HCT116 (cell line): ENCODE data around the gene RNH1. TPM values are rescaled to one million over a fixed set of nuclear protein-coding genes. Genes with fewer than 3 reads are reported as not detected.

Experiments used
- ATAC-seq: fragments of 200-7000 bp; cut with Tn5 transposase; 2 replicates; pipeline ENCODE4 v1.9.1; 2020; ENCODE audit warnings: mild to moderate bottlenecking, moderate library complexity
- BruUV-seq: library from RNA; stranded (reverse); fragments of 400-500 nt; replicated peaks from 2 replicates; lab custom pipeline; 2021; lab: Mats Ljungman, UMichigan
- CTCF ChIA-PET: fragments of 300-600 bp; sonication (Branson Sonifier 250); formaldehyde crosslinking; loops from one replicate; lab custom pipeline; 2021; ENCODE audit warnings: antibody characterized with exemption; lab: Charles Lee
- POLR2A ChIA-PET: fragments of 300-600, 350-600 bp; sonication (Branson Sonifier 250); formaldehyde crosslinking; loops from one replicate; lab custom pipeline; 2021; ENCODE audit warnings: antibody characterized with exemption; lab: Charles Lee
- RAD21 ChIA-PET, 2 experiments: fragments of 300-600 bp; sonication (Branson Sonifier 250); formaldehyde crosslinking; loops; one replicate each; lab custom pipeline; 2023; ENCODE audit warnings: low total read pairs in 2 of 2; ENCODE audit not compliant: uncharacterized antibody in 2 of 2, unreplicated experiment in 2 of 2, low non-redundant PET in 1 of 2; lab: Charles Lee
- DNase-seq: peaks from one replicate; pipeline ENCODE4 v3.0.0-alpha.2; 2010; ENCODE audit warnings: low read depth, low spot score
- H2AFZ ChIP-seq: fragments of 200-600 bp; shearing (Covaris generic), sonication (generic); 2 replicates; pipeline ENCODE4 v1.6.1; 2017; ENCODE audit warnings: low read depth, mixed run types, mixed read lengths, antibody characterized with exemption, low read length; ENCODE audit not compliant: poor library complexity, severe bottlenecking
- H3K27ac ChIP-seq: 2 replicates; pipeline ENCODE4 v1.5.1; 2012; ENCODE audit warnings: low read depth, low read length
- H3K27me3 ChIP-seq: fragments of 200-600 bp; sonication (generic); 2 replicates; pipeline ENCODE4 v1.6.1; 2016; ENCODE audit warnings: mixed run types, low read length, mixed read lengths; ENCODE audit not compliant: insufficient read depth
- H3K36me3 ChIP-seq, 2 experiments: fragments of 200-500 bp in 1 of 2; fragments of 200-600 bp in 1 of 2; sonication (Bioruptor generic) in 1 of 2; sonication (generic) in 1 of 2; 2 replicates each; pipeline versions ENCODE4 v1.5.1 to v1.6.1; 2014 to 2016; ENCODE audit warnings: low read length in 2 of 2, inconsistent platforms in 1 of 2, mixed read lengths in 1 of 2, mixed run types in 1 of 2; ENCODE audit not compliant: insufficient read depth in 2 of 2, control insufficient read depth in 1 of 2
- H3K4me1 ChIP-seq, 2 experiments: fragments of 200-600 bp in 1 of 2; sonication (generic) in 1 of 2; 2 replicates each; pipeline versions ENCODE4 v1.5.1 to v1.6.1; 2012 to 2017; ENCODE audit warnings: low read length in 2 of 2, inconsistent platforms in 1 of 2, mild to moderate bottlenecking in 1 of 2, mixed read lengths in 1 of 2, mixed run types in 1 of 2, moderate library complexity in 1 of 2; ENCODE audit not compliant: insufficient read depth in 2 of 2, control insufficient read depth in 1 of 2
- H3K4me2 ChIP-seq: fragments of 200-600 bp; sonication (generic); 2 replicates; pipeline ENCODE4 v1.6.1; 2017; ENCODE audit warnings: mixed run types, low read length, mixed read lengths
- H3K4me3 ChIP-seq, 2 experiments: fragments of 200-600 bp in 1 of 2; sonication (generic) in 1 of 2; replicated peaks in 1 of 2; 2 replicates each; pipeline ENCODE4 v1.5.1; 2011 to 2016; ENCODE audit warnings: low read length in 2 of 2, control low read depth in 1 of 2, low read depth in 1 of 2, mild to moderate bottlenecking in 1 of 2, mixed read lengths in 1 of 2, mixed run types in 1 of 2
- H3K79me2 ChIP-seq: fragments of 200-600 bp; sonication (generic); 2 replicates; pipeline ENCODE4 v1.6.1; 2017; ENCODE audit warnings: mild to moderate bottlenecking, mixed run types, low read length, moderate library complexity, mixed read lengths; ENCODE audit not compliant: insufficient read depth
- H3K9ac ChIP-seq: fragments of 200-600 bp; sonication (generic); 2 replicates; pipeline ENCODE4 v1.6.1; 2016; ENCODE audit warnings: low read length, mixed read lengths
- H3K9me2 ChIP-seq: fragments of 200-600 bp; sonication (generic), shearing (Covaris generic); 2 replicates; pipeline ENCODE4 v1.6.1; 2017; ENCODE audit warnings: mixed run types, mild to moderate bottlenecking, moderate library complexity; ENCODE audit not compliant: insufficient read depth
- H3K9me3 ChIP-seq, 2 experiments: fragments of 200-500 bp in 1 of 2; fragments of 200-600 bp in 1 of 2; sonication (Bioruptor generic) in 1 of 2; sonication (generic) in 1 of 2; 2 replicates each; pipeline ENCODE4 v1.6.1; 2014 to 2017; ENCODE audit warnings: low read length in 2 of 2, mixed read lengths in 2 of 2, inconsistent platforms in 1 of 2, low read depth in 1 of 2, mild to moderate bottlenecking in 1 of 2, mixed run types in 1 of 2, moderate library complexity in 1 of 2; ENCODE audit not compliant: control insufficient read depth in 1 of 2, insufficient read depth in 1 of 2
- H4K20me1 ChIP-seq: fragments of 200-600 bp; sonication (generic), shearing (Covaris generic); 2 replicates; pipeline ENCODE4 v1.6.1; 2017; ENCODE audit warnings: mixed run types, mild to moderate bottlenecking, moderate library complexity; ENCODE audit not compliant: insufficient read depth
- ATF3 ChIP-seq: IDR thresholded peaks from 2 replicates; pipeline ENCODE4 v1.6.1; 2012
- CEBPB ChIP-seq: IDR thresholded peaks from 2 replicates; pipeline ENCODE4 v1.6.1; 2012; ENCODE audit warnings: low read depth
- CTCF ChIP-seq, 3 experiments: fragments of 200-600 bp in 1 of 3; sonication (generic) in 1 of 3; IDR thresholded peaks in 2 of 3; conservative IDR thresholded peaks in 1 of 3; 2 replicates each; pipeline ENCODE4 v1.5.1; 2012 to 2017; ENCODE audit warnings: low read depth in 2 of 3, low read length in 2 of 3, antibody characterized with exemption in 1 of 3, borderline replicate concordance in 1 of 3, control low read depth in 1 of 3, mild to moderate bottlenecking in 1 of 3, mixed read lengths in 1 of 3, mixed run types in 1 of 3, moderate library complexity in 1 of 3; ENCODE audit not compliant: insufficient read depth in 1 of 3
- EGR1 ChIP-seq: IDR thresholded peaks from 2 replicates; pipeline ENCODE4 v1.6.1; 2012; ENCODE audit warnings: low read depth
- EZH2 ChIP-seq: fragments of 200-600 bp; sonication (generic); IDR thresholded peaks from 2 replicates; pipeline ENCODE4 v1.6.1; 2017; ENCODE audit warnings: antibody characterized with exemption, mixed run types
- FOSL1 ChIP-seq: IDR thresholded peaks from 2 replicates; pipeline ENCODE4 v1.6.1; 2012; ENCODE audit warnings: low read depth
- MAX ChIP-seq: IDR thresholded peaks from 2 replicates; pipeline ENCODE4 v1.6.1; 2012
- SRF ChIP-seq: IDR thresholded peaks from 2 replicates; pipeline ENCODE4 v1.6.1; 2012; ENCODE audit warnings: low read depth
- TCF7L2 ChIP-seq: IDR thresholded peaks from 2 replicates; pipeline ENCODE4 v1.7.0; 2011; ENCODE audit warnings: borderline replicate concordance, inconsistent platforms; ENCODE audit not compliant: insufficient read depth, insufficient read length; ENCODE audit errors: extremely low read depth
- ZFX ChIP-seq: fragments of 450-650 bp; IDR thresholded peaks from 2 replicates; pipeline ENCODE4 v1.6.1; 2017
- ZNF274 ChIP-seq: fragments of 200-500 bp; sonication (Bioruptor generic); IDR thresholded peaks from 2 replicates; pipeline ENCODE4 v1.6.1; 2014; ENCODE audit warnings: mild to moderate bottlenecking, low read depth, low read length, inconsistent platforms
- intact Hi-C: fragments of 100-400 bp; cut with micrococcal nuclease; formaldehyde crosslinking; loops from 2 replicates; pipeline ENCODE4 v1.10.0; 2022
- total RNA-seq: library from RNA; stranded (reverse); gene quantifications from one replicate; pipeline ENCODE4 v1.2.1, GENCODE V29; 2021; ENCODE audit not compliant: unreplicated experiment

The RNH1 gene
- total RNA-seq, 1 experiment from 2014 or later = 120 TPM

GRCh38 chr11:473415-473814 lies 33.6 kb downstream of the RNH1 start:
- no peak for ATAC-seq
- no TSS peak for BruUV-seq
- Histone ChIP-seq H3K27ac (no peak overlapping the region), H3K36me3 (no peaks in the 10 kb centered on the region; a peak in 1 of 4 replicates), H2AFZ (no peak overlapping the region), H3K9ac (no peak overlapping the region), H3K9me2 (no peaks in the 10 kb centered on the region), H3K79me2 (peaks cover 54% of the 10 kb centered on the region; the same call in 1 of the 2 replicates), H3K9me3 (no peaks in the 10 kb centered on the region), H3K4me1 (no peaks in the 10 kb centered on the region), H3K4me3 (no peak overlapping the region), H4K20me1 (no peaks in the 10 kb centered on the region; the same call in 1 of the 2 replicates), H3K27me3 (no peaks in the 10 kb centered on the region), H3K4me2 (no peak overlapping the region)
- RAD21 ChIA-PET = no interaction called here
- no peak for DNase-seq
- POLR2A ChIA-PET = no interaction called here
- CTCF ChIA-PET = interaction anchor here (0.6 kb wide), 1 partner anchor 389 kb away, joined by 4 read pairs; no protein-coding TSS in a partner anchor
- intact Hi-C loops = no loop called here
- no peak for TF ChIP-seq ATF3
- TF ChIP-seq SRF = no peak
- TF ChIP-seq CEBPB = no peak
- no peak for TF ChIP-seq CTCF (IDR thresholded peaks at IDR 0.05 in 2 of 3, conservative IDR thresholded peaks at IDR 0.05 in 1 of 3; ENCODE audit: borderline replicate concordance in 1 of 3, insufficient read depth in 1 of 3, low read depth in 2 of 3, low read length in 2 of 3)
- no peak for TF ChIP-seq ZFX
- TF ChIP-seq EGR1 = no peak
- TF ChIP-seq MAX = no peak
- TF ChIP-seq TCF7L2 = no peak
- no peak for TF ChIP-seq ZNF274
- TF ChIP-seq EZH2 = no peak
- no peak for TF ChIP-seq FOSL1
